ENCODE results near the gene TP73.
A peak's percentile ranks its signal among the peaks of the same experiment; 100 is the strongest.

TP73 gene

GRCh38 chr1:3777078-3777547 lies 124.8 kb downstream of the TP73 start:
- DNase-seq (ENCODE audit: low read depth, low spot score), result peak; percentile 29

GRCh38 chr1:3777647-3778589 lies 125.6 kb downstream of the TP73 start:
- DNase-seq (ENCODE audit: low read depth, low spot score), result no peak

GRCh38 chr1:3778590-3779264 lies 126.4 kb downstream of the TP73 start:
- DNase-seq (ENCODE audit: low read depth, low spot score), result no peak

GRCh38 chr1:3779265-3779911 lies 127.1 kb downstream of the TP73 start:
- no peak for DNase-seq (ENCODE audit: low read depth, low spot score)

GRCh38 chr1:3779912-3780416 lies 127.6 kb downstream of the TP73 start:
- DNase-seq (ENCODE audit: low read depth, low spot score), result no peak

GRCh38 chr1:3780901-3781300 lies 128.6 kb downstream of the TP73 start:
- DNase-seq (ENCODE audit: low read depth, low spot score), result no peak

GRCh38 chr1:3783651-3784474 lies 131.5 kb downstream of the TP73 start:
- DNase-seq (ENCODE audit: low read depth, low spot score), result no peak

GRCh38 chr1:3785045-3785444 lies 132.7 kb downstream of the TP73 start:
- no peak for DNase-seq (ENCODE audit: low read depth, low spot score)

GRCh38 chr1:3785456-3786157 lies 133.3 kb downstream of the TP73 start:
- peak; percentile 72 for DNase-seq (ENCODE audit: low read depth, low spot score)

Measured in ELF-1 (cell line).